Uterus (tissue), 2 donors: ENCODE data around the gene METTL2B.
"Not testable (repeated sequence)": the region's sequence is repeated elsewhere in the genome, so short reads cannot be mapped to it uniquely, and the experiment has no call there.

Experiments
- POLR2A ChIP-seq, 2 donors: fragments of 450-650 bp; IDR thresholded peaks; one replicate each; pipeline ENCODE4 v1.6.1; 2016; ENCODE audit warnings: antibody characterized with exemption in 2 of 2, mild to moderate bottlenecking in 1 of 2, moderate library complexity in 1 of 2
- TF ChIP-seq, protein P1 (sequence below), 4 experiments: fragments of 200-600 bp in 2 of 4; fragments of 450-650 bp in 2 of 4; sonication (generic) in 2 of 4; IDR thresholded peaks; one replicate each; pipeline ENCODE4 v1.5.1; 2016 to 2019; ENCODE audit warnings: antibody characterized with exemption in 4 of 4, mild to moderate bottlenecking in 2 of 4, moderate library complexity in 1 of 4

DNA sequence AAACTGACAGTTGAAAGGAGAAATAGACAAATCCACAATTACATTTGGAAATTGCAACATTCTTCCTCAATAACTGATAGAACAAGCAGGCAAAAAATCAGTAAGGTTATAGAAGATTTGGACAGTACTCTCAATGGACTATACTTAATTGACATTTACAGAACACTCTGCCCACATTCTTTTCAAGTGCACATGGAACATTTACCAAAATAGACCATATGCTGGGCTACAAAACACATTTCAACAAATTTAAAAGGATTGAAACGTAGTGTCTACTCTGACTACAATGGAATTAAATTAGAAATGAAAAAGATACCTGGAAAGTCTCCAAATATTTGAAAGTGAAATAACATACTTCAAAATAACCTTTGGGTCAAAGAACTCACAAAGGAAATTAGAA, 77.8 kb downstream of the METTL2B start:
- TF ChIP-seq, protein P1, sequence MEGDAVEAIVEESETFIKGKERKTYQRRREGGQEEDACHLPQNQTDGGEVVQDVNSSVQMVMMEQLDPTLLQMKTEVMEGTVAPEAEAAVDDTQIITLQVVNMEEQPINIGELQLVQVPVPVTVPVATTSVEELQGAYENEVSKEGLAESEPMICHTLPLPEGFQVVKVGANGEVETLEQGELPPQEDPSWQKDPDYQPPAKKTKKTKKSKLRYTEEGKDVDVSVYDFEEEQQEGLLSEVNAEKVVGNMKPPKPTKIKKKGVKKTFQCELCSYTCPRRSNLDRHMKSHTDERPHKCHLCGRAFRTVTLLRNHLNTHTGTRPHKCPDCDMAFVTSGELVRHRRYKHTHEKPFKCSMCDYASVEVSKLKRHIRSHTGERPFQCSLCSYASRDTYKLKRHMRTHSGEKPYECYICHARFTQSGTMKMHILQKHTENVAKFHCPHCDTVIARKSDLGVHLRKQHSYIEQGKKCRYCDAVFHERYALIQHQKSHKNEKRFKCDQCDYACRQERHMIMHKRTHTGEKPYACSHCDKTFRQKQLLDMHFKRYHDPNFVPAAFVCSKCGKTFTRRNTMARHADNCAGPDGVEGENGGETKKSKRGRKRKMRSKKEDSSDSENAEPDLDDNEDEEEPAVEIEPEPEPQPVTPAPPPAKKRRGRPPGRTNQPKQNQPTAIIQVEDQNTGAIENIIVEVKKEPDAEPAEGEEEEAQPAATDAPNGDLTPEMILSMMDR (IDR thresholded peaks at IDR 0.05) = not testable (repeated sequence)
- not testable (repeated sequence) for TF ChIP-seq POLR2A (IDR thresholded peaks at IDR 0.05)
